ENCODE data around the gene TAAR1.

- TF ChIP-seq, protein P1, sequence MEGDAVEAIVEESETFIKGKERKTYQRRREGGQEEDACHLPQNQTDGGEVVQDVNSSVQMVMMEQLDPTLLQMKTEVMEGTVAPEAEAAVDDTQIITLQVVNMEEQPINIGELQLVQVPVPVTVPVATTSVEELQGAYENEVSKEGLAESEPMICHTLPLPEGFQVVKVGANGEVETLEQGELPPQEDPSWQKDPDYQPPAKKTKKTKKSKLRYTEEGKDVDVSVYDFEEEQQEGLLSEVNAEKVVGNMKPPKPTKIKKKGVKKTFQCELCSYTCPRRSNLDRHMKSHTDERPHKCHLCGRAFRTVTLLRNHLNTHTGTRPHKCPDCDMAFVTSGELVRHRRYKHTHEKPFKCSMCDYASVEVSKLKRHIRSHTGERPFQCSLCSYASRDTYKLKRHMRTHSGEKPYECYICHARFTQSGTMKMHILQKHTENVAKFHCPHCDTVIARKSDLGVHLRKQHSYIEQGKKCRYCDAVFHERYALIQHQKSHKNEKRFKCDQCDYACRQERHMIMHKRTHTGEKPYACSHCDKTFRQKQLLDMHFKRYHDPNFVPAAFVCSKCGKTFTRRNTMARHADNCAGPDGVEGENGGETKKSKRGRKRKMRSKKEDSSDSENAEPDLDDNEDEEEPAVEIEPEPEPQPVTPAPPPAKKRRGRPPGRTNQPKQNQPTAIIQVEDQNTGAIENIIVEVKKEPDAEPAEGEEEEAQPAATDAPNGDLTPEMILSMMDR (IDR thresholded peaks at IDR 0.05; ENCODE audit: low read length): no peak
- TF ChIP-seq EZH2 (optimal IDR thresholded peaks at IDR 0.05; ENCODE audit: low read depth, low read length) (no peak), EZH2phosphoT487 (IDR thresholded peaks at IDR 0.05; ENCODE audit: low read length) (no peak)
Observed at GRCh38 chr6:132604635-132605152, 54.3 kb downstream of the TAAR1 start.

Measured in MM.1S (cell line).